Measurements from ENCODE around the gene LNP1. TPM values are rescaled to one million over a fixed set of nuclear protein-coding genes. Genes with fewer than 3 reads are reported as not detected.

The LNP1 gene
- total and polyA plus RNA-seq, 9 donors = 2.4 to 7.9 (median 4.4) TPM

DNA sequence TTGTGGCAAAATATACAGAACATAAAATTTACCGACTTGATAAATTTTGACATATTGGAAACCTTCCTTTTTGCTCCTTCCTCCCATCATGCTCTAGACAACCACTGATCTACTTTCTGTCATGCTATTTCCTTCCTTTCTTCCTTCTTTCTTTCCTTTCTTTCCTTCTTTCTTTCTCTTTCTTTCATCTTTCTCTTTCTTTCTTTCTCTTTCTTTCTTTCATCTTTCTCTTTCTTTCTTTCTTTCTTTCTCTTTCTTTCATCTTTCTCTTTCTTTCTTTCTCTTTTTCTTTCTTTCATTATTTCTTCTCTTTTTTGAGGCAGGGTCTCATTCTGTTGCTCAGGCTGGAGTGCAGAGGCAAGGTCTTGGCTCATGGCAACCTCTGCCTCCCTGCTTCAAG is 82.2 kb downstream of the LNP1 start:
- TF ChIP-seq EP300 (IDR thresholded peaks at IDR 0.05) (no peak), POLR2A (IDR thresholded peaks at IDR 0.05) (no peak)
- TF ChIP-seq, protein P1, sequence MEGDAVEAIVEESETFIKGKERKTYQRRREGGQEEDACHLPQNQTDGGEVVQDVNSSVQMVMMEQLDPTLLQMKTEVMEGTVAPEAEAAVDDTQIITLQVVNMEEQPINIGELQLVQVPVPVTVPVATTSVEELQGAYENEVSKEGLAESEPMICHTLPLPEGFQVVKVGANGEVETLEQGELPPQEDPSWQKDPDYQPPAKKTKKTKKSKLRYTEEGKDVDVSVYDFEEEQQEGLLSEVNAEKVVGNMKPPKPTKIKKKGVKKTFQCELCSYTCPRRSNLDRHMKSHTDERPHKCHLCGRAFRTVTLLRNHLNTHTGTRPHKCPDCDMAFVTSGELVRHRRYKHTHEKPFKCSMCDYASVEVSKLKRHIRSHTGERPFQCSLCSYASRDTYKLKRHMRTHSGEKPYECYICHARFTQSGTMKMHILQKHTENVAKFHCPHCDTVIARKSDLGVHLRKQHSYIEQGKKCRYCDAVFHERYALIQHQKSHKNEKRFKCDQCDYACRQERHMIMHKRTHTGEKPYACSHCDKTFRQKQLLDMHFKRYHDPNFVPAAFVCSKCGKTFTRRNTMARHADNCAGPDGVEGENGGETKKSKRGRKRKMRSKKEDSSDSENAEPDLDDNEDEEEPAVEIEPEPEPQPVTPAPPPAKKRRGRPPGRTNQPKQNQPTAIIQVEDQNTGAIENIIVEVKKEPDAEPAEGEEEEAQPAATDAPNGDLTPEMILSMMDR (IDR thresholded peaks at IDR 0.05) = no peak
- no peak overlapping the region for H3K4me3 ChIP-seq
- WGBS, 3 donors = 88 to 89% (median 88%) methylated on average over 1 of the region's 1 CpG
- H3K27me3 ChIP-seq = no peaks in the 10 kb centered on the region
- intact Hi-C loops (cut with DNase I) = no loop called here
- H3K36me3 ChIP-seq = no peaks in the 10 kb centered on the region
- H3K9me3 ChIP-seq = no peaks in the 10 kb centered on the region
- H3K27ac ChIP-seq = no peak overlapping the region
- DNase-seq = no peak
- H3K4me1 ChIP-seq (ENCODE audit: insufficient read depth) = no peaks in the 10 kb centered on the region

DNA sequence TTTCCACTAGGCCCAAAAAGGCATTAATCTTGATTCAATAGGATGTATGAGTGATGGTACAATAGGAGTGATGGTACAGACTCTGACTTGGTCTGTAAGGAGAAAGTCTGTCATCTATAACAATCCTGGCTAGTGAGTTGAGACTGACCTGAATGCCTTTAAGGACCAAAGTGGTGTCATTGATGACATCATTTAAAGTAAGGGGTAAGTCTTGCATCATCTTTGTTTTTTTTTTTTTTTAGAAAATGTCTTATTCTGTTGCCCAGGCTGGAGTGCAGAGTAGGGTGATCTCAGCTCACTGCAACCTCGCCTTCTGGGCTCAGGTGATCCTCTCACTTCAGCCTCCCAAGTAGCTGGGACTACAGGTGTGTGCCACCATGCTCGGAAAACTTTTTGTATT is 85.5 kb downstream of the LNP1 start:
- intact Hi-C loops (cut with DNase I) = no loop called here
- no peak for TF ChIP-seq EP300 (IDR thresholded peaks at IDR 0.05)
- no peak for TF ChIP-seq POLR2A (IDR thresholded peaks at IDR 0.05)
- TF ChIP-seq, protein P1 (IDR thresholded peaks at IDR 0.05) = no peak
- 89 to 91% (median 91%) methylated on average over 2 of the region's 2 CpGs for WGBS, 3 donors

DNA sequence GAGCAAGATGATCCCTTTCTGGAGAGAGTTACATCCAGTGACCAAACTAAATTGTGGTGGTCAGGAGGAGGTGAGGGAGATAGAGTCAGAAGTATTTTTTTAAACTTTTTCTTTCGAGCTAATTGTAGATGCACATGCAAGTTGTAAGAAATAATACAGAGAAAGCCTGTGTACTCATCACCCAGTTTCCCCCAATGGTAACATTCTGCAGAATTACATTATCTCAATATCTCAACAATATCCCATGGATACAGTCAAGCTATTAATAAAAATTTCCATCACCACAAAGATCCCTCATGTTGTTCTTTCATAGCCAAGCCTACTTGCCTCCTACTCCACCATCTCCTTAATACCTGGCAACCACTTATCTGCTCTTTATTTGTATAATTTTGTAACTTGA is 87.8 kb downstream of the LNP1 start:
- Histone ChIP-seq H3K27me3 (no peaks in the 10 kb centered on the region), H3K27ac (no peak overlapping the region), H3K4me1 (ENCODE audit: insufficient read depth) (no peaks in the 10 kb centered on the region), H3K36me3 (no peaks in the 10 kb centered on the region), H3K9me3 (no peaks in the 10 kb centered on the region), H3K4me3 (no peak overlapping the region)
- WGBS, 3 donors = 88 to 95% (median 93%) methylated on average over 1 of the region's 1 CpG
- no peak for DNase-seq
- TF ChIP-seq, protein P1 (IDR thresholded peaks at IDR 0.05) = no peak
- TF ChIP-seq EP300 (IDR thresholded peaks at IDR 0.05) (no peak), POLR2A (IDR thresholded peaks at IDR 0.05) (no peak)
- intact Hi-C loops (cut with DNase I) = no loop called here

More for the DNA sequence above, 85.5 kb downstream of the LNP1 start:
- H3K27ac ChIP-seq = no peak overlapping the region
- no peaks in the 10 kb centered on the region for H3K36me3 ChIP-seq
- H3K4me1 ChIP-seq (ENCODE audit: insufficient read depth) = no peaks in the 10 kb centered on the region
- no peak overlapping the region for H3K4me3 ChIP-seq
- no peaks in the 10 kb centered on the region for H3K9me3 ChIP-seq
- H3K27me3 ChIP-seq = no peaks in the 10 kb centered on the region
- no peak for DNase-seq

GRCh38 chr3:100492059-100493006 is 91.0 kb downstream of the LNP1 start, which contains the start of gene TMEM45A:
TSS of gene TMEM45A (plus strand) at chr3:100492619. CDS start at chr3:100555212, 62,593 bp downstream.
- Histone ChIP-seq H3K36me3 (no peaks in the 10 kb centered on the region), H3K27ac (peak within 1 kb of the TSS; percentile 54 to 66), H3K9me3 (no peaks in the 10 kb centered on the region), H3K27me3 (no peaks in the 10 kb centered on the region), H3K4me3 (peak within 1 kb of the TSS; percentile 42), H3K4me1 (ENCODE audit: insufficient read depth) (no peaks in the 10 kb centered on the region)
- TF ChIP-seq POLR2A (IDR thresholded peaks at IDR 0.05) = peak; percentile 15
- TF ChIP-seq, protein P1 (IDR thresholded peaks at IDR 0.05) = no peak
- WGBS, 3 donors = 0 to 1% (median 0%) methylated on average over 56 of the region's 56 CpGs
- intact Hi-C loops (cut with DNase I) = loop anchor here in 1 of 4 donors (10.0 kb wide), 1 partner anchor 88 kb away; the partner anchor contains the start of genes LNP1 and TOMM70
- DNase-seq = peak; percentile 95 to 98 (median 97)

Measured in ovary (tissue), 9 donors.